HepG2 (cell line): ENCODE results near the gene SEMA3F. TPM values are rescaled to one million over a fixed set of nuclear protein-coding genes. Genes with fewer than 3 reads are reported as not detected.
A peak's percentile ranks its signal among the peaks of the same experiment; 100 is the strongest.

ENCODE experiments used
- EHMT2 ChIP-seq: fragments of 200-600 bp; sonication (generic); IDR thresholded peaks from 2 replicates; pipeline ENCODE4 v1.7.0; 2017; ENCODE audit warnings: antibody characterized with exemption, low read depth, low read length, borderline replicate concordance
- HMGA1 ChIP-seq: sonication (generic); formaldehyde crosslinking; conservative IDR thresholded peaks from 2 replicates; pipeline ENCODE4 v1.4.0; 2020; ENCODE audit warnings: missing genetic modification reagents
- MED13 ChIP-seq: sonication (generic); formaldehyde crosslinking; IDR thresholded peaks from 2 replicates; pipeline ENCODE4 v1.5.0; 2020; ENCODE audit warnings: missing genetic modification reagents
- MXD4 ChIP-seq: IDR thresholded peaks from 2 replicates; pipeline ENCODE4 v1.6.1; 2016; ENCODE audit warnings: mild to moderate bottlenecking, missing biosample characterization, missing genetic modification reagents
- NR2F6 ChIP-seq, 2 experiments: IDR thresholded peaks; 2 replicates each; pipeline ENCODE4 v1.6.1; 2016; ENCODE audit warnings: antibody characterized with exemption in 1 of 2, mild to moderate bottlenecking in 1 of 2
- PPARG ChIP-seq: conservative IDR thresholded peaks from 2 replicates; pipeline ENCODE4 v1.6.1; 2016; ENCODE audit warnings: missing biosample characterization, missing genetic modification reagents
- RBM22 ChIP-seq: fragments of 200-400 bp; formaldehyde crosslinking; optimal IDR thresholded peaks from 2 replicates; pipeline ENCODE3; 2017; ENCODE audit warnings: mild to moderate bottlenecking, low read length, moderate library complexity
- SALL2 ChIP-seq: sonication (generic); formaldehyde crosslinking; IDR thresholded peaks from 2 replicates; pipeline ENCODE4 v1.8.1; 2023; ENCODE audit warnings: mild to moderate bottlenecking, missing genetic modification reagents, inconsistent platforms
- ZC3H4 ChIP-seq: sonication (generic); formaldehyde crosslinking; IDR thresholded peaks from 2 replicates; pipeline ENCODE4 v1.4.0; 2020; ENCODE audit warnings: missing genetic modification reagents, borderline replicate concordance
- ZNF550 ChIP-seq: sonication (generic); formaldehyde crosslinking; IDR thresholded peaks from 2 replicates; pipeline ENCODE4 v1.4.0; 2020; ENCODE audit warnings: mild to moderate bottlenecking, missing genetic modification reagents, borderline replicate concordance
- ZNF761 ChIP-seq: sonication (generic); formaldehyde crosslinking; conservative IDR thresholded peaks from 2 replicates; pipeline ENCODE4 v1.4.0; 2020; ENCODE audit warnings: mild to moderate bottlenecking, missing genetic modification reagents
- ZSCAN21 ChIP-seq: sonication (generic); formaldehyde crosslinking; IDR thresholded peaks from 2 replicates; pipeline ENCODE4 v1.8.0; 2022; ENCODE audit warnings: mild to moderate bottlenecking, missing genetic modification reagents, moderate library complexity, borderline replicate concordance
- polyA plus RNA-seq, 8 experiments: library from polyadenylated mRNA; depleted of rRNA in 3 of 8; stranded (reverse) in 7 of 8; unstranded in 1 of 8; fragments of >200 nt; fragmentation: Illumina TruSeq in 4 of 8; extraction: Trizol in 4 of 8; gene quantifications; 2 replicates each; pipeline versions ENCODE4 v1.2.1 to v1.2.3, GENCODE V29; 2011 to 2016; ENCODE audit warnings: low read depth in 4 of 8, missing spikeins in 1 of 8, mixed read lengths in 1 of 8; ENCODE audit not compliant: insufficient read depth in 1 of 8
- total RNA-seq, 5 experiments: library from RNA; depleted of rRNA; stranded (reverse); fragments of >200 nt; fragmentation: Illumina TruSeq; extraction: Trizol; gene quantifications; 2 replicates each; pipeline ENCODE4 v1.2.3, GENCODE V29; 2016; ENCODE audit warnings: low read depth in 1 of 5
- TF ChIP-seq, protein P1 (sequence below): sonication (generic); formaldehyde crosslinking; IDR thresholded peaks from 2 replicates; pipeline ENCODE4 v1.8.1; 2022; ENCODE audit warnings: low read depth, mild to moderate bottlenecking, missing genetic modification reagents
- TF ChIP-seq, protein P2 (sequence below): sonication (generic); formaldehyde crosslinking; IDR thresholded peaks from 2 replicates; pipeline ENCODE4 v1.4.0; 2020; ENCODE audit warnings: missing genetic modification reagents, borderline replicate concordance
- TF ChIP-seq, protein P3 (sequence below): sonication (generic); formaldehyde crosslinking; IDR thresholded peaks from 2 replicates; pipeline ENCODE4 v1.4.0; 2020; ENCODE audit warnings: missing genetic modification reagents, borderline replicate concordance

The SEMA3F gene
- total and polyA plus RNA-seq, 2 of the 13 experiments (the other 11 are each of a cell fraction or from before 2014, with no cell fraction given) = 7.6 to 17.2 TPM

DNA sequence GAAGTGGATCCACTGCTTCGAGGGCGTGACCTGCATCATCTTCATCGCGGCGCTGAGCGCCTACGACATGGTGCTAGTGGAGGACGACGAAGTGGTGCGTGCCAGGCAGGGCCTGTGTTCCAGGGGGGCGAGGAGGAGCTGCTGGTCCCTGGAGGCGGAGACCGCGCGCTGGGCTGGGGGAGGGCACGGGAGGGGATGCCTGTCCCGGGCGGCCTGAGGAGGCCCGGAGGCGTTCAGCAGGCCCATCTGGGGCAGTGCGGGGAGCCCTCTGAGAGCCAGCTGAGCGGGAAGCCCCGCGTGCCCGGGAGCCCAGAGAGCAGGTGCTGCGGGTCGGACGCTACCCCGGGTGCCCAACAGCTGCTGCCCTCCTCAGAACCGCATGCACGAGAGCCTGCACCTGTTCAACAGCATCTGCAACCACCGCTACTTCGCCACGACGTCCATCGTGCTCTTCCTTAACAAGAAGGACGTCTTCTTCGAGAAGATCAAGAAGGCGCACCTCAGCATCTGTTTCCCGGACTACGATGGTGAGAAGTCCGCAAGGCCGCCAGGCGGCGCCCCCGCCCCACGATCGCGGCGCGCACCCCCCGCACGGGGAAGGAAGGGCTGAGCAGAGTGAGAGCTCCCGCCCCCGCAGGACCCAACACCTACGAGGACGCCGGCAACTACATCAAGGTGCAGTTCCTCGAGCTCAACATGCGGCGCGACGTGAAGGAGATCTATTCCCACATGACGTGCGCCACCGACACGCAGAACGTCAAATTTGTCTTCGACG lies 39.2 kb downstream of the SEMA3F start (continued):
- TF ChIP-seq, protein P1, sequence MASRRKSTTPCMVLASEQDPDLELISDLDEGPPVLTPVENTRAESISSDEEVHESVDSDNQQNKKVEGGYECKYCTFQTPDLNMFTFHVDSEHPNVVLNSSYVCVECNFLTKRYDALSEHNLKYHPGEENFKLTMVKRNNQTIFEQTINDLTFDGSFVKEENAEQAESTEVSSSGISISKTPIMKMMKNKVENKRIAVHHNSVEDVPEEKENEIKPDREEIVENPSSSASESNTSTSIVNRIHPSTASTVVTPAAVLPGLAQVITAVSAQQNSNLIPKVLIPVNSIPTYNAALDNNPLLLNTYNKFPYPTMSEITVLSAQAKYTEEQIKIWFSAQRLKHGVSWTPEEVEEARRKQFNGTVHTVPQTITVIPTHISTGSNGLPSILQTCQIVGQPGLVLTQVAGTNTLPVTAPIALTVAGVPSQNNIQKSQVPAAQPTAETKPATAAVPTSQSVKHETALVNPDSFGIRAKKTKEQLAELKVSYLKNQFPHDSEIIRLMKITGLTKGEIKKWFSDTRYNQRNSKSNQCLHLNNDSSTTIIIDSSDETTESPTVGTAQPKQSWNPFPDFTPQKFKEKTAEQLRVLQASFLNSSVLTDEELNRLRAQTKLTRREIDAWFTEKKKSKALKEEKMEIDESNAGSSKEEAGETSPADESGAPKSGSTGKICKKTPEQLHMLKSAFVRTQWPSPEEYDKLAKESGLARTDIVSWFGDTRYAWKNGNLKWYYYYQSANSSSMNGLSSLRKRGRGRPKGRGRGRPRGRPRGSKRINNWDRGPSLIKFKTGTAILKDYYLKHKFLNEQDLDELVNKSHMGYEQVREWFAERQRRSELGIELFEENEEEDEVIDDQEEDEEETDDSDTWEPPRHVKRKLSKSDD (CRISPR knock-in tag) = 0 out of 2 replicates have a peak, but pooled peaks have one; percentile 63
- TF ChIP-seq ZSCAN21 (CRISPR knock-in tag) (peak; percentile 24; the same call in 1 of the 2 replicates), PPARG (CRISPR knock-in tag) (no peak), HMGA1 (CRISPR knock-in tag) (no peak), ZNF761 (CRISPR knock-in tag) (no peak), MXD4 (CRISPR knock-in tag) (no peak), EHMT2 (no peak), RBM22 (no peak), SALL2 (CRISPR knock-in tag) (peak; percentile 53; the same call in 1 of the 2 replicates), ZC3H4 (CRISPR knock-in tag) (no peak), ZNF550 (CRISPR knock-in tag) (no peak), NR2F6 (IDR thresholded peaks at IDR 0.05) (no peak), NR2F6 (CRISPR knock-in tag; IDR thresholded peaks at IDR 0.05) (no peak; the same call in 1 of the 2 replicates), MED13 (no peak)
- TF ChIP-seq, protein P2, sequence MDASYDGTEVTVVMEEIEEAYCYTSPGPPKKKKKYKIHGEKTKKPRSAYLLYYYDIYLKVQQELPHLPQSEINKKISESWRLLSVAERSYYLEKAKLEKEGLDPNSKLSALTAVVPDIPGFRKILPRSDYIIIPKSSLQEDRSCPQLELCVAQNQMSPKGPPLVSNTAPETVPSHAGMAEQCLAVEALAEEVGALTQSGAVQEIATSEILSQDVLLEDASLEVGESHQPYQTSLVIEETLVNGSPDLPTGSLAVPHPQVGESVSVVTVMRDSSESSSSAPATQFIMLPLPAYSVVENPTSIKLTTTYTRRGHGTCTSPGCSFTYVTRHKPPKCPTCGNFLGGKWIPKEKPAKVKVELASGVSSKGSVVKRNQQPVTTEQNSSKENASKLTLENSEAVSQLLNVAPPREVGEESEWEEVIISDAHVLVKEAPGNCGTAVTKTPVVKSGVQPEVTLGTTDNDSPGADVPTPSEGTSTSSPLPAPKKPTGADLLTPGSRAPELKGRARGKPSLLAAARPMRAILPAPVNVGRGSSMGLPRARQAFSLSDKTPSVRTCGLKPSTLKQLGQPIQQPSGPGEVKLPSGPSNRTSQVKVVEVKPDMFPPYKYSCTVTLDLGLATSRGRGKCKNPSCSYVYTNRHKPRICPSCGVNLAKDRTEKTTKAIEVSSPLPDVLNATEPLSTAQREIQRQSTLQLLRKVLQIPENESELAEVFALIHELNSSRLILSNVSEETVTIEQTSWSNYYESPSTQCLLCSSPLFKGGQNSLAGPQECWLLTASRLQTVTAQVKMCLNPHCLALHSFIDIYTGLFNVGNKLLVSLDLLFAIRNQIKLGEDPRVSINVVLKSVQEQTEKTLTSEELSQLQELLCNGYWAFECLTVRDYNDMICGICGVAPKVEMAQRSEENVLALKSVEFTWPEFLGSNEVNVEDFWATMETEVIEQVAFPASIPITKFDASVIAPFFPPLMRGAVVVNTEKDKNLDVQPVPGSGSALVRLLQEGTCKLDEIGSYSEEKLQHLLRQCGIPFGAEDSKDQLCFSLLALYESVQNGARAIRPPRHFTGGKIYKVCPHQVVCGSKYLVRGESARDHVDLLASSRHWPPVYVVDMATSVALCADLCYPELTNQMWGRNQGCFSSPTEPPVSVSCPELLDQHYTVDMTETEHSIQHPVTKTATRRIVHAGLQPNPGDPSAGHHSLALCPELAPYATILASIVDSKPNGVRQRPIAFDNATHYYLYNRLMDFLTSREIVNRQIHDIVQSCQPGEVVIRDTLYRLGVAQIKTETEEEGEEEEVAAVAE = 0 out of 2 replicates have a peak, but pooled peaks have one; percentile 29
- TF ChIP-seq, protein P3, sequence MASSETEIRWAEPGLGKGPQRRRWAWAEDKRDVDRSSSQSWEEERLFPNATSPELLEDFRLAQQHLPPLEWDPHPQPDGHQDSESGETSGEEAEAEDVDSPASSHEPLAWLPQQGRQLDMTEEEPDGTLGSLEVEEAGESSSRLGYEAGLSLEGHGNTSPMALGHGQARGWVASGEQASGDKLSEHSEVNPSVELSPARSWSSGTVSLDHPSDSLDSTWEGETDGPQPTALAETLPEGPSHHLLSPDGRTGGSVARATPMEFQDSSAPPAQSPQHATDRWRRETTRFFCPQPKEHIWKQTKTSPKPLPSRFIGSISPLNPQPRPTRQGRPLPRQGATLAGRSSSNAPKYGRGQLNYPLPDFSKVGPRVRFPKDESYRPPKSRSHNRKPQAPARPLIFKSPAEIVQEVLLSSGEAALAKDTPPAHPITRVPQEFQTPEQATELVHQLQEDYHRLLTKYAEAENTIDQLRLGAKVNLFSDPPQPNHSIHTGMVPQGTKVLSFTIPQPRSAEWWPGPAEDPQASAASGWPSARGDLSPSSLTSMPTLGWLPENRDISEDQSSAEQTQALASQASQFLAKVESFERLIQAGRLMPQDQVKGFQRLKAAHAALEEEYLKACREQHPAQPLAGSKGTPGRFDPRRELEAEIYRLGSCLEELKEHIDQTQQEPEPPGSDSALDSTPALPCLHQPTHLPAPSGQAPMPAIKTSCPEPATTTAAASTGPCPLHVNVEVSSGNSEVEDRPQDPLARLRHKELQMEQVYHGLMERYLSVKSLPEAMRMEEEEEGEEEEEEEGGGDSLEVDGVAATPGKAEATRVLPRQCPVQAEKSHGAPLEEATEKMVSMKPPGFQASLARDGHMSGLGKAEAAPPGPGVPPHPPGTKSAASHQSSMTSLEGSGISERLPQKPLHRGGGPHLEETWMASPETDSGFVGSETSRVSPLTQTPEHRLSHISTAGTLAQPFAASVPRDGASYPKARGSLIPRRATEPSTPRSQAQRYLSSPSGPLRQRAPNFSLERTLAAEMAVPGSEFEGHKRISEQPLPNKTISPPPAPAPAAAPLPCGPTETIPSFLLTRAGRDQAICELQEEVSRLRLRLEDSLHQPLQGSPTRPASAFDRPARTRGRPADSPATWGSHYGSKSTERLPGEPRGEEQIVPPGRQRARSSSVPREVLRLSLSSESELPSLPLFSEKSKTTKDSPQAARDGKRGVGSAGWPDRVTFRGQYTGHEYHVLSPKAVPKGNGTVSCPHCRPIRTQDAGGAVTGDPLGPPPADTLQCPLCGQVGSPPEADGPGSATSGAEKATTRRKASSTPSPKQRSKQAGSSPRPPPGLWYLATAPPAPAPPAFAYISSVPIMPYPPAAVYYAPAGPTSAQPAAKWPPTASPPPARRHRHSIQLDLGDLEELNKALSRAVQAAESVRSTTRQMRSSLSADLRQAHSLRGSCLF (CRISPR knock-in tag) = no peak
